HG03354 (cell line): ENCODE results near the gene NR1I3.

ENCODE experiments used
- ATAC-seq: cut with Tn5 transposase; IDR thresholded peaks from one replicate; pipeline ENCODE4 v1.9.1; 2021; ENCODE audit warnings: mild to moderate bottlenecking; ENCODE audit not compliant: unreplicated experiment, poor library complexity, severe bottlenecking

Gene NR1I3

DNA sequence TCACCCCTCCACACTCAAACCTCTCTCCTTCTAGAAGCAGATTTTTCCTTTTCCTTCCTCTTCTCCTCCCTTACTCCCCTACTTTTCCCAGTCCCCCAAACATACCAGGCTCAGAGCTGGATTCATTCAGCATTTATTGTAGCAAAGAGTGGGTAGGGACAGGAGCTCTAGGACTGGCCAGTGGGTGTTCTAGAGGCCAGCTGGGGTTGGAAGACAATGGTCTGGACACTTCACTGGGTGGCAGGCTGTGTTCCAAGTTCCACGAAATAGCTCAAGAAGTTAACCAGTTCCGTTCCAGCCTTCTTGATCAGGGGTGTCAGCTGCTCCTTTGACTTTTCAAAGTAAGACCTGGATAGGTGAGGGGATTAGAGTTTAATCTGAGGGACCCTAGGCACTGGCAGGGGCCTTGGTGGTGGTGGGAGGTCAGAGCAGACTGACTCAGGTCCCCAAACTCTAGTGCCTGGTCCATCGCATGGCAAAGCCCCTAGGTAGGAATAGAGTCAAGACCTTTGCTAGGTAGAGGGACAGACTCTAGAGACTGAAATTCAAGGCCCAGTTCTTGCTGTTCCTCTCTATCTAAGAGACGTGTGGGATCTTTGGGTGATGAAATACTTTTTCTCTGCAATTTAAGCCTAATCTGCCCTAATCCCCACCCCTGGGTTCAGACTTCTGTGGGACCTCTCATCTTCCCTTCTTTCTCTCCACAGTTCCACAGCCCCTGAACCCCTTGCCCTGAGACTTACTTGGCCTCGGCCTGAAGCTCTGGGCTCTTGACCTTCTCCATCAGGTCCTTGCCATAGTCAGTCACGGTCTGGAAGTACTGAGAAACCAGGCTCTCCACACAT is 15.6 kb downstream of the NR1I3 start:
- no peak for ATAC-seq

DNA sequence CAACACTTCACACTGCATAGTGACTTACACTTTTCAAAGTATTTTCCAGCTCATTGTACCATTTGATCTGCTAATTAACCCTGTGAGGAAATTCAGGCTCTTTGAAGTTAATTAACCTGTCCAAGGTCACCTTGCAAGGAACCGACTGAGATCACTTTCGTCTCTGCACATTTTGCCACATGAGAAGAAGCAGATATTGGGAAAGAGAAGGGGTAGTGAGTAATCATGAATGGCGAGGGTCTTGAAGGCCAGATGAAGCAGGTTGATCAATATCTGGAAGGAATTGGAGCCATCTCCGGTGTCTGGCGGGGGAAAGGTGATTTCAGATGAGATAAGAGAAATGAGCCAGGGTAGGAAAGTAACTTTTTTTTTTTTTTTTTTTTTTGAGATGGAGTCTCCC is 18.0 kb downstream of the NR1I3 start:
- no peak for ATAC-seq

DNA sequence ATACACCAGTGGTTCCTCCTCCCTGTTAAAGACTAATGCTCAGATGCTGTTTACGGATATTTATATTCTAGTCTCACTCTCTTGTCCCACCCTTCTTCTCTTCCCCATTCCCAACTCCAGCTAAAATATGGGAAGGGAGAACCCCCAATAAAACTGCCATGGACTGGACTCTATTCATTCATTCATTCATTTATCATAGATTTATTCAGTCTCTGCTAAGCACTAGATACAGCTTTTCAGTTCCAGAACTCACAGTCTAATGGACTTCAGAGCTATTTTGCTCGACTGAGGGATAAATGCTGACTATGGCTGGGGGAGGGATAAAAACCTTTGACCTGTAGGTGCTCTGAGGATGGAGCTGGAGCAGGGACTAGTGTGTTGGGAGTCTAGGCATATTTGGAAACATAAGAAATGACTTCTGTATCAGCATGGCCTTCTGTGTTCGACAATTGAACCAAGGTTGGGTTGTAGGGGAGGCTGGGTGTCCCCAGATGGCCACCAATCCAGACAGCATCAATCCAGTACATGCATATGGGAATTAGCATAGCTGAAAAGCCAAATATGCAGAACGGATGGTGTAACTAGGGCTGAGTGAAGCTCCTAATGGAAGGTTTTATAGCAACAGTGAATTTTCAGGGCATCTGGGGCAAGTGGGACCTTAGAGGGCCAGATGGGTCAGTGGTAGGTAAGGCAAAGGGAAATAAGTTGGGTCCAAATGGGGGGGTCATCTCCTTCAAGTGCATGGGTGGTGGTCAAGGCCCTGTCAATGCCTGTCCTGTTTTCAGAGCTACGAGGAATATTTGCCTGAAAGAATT is 18.7 kb downstream of the NR1I3 start:
- ATAC-seq: no peak

DNA sequence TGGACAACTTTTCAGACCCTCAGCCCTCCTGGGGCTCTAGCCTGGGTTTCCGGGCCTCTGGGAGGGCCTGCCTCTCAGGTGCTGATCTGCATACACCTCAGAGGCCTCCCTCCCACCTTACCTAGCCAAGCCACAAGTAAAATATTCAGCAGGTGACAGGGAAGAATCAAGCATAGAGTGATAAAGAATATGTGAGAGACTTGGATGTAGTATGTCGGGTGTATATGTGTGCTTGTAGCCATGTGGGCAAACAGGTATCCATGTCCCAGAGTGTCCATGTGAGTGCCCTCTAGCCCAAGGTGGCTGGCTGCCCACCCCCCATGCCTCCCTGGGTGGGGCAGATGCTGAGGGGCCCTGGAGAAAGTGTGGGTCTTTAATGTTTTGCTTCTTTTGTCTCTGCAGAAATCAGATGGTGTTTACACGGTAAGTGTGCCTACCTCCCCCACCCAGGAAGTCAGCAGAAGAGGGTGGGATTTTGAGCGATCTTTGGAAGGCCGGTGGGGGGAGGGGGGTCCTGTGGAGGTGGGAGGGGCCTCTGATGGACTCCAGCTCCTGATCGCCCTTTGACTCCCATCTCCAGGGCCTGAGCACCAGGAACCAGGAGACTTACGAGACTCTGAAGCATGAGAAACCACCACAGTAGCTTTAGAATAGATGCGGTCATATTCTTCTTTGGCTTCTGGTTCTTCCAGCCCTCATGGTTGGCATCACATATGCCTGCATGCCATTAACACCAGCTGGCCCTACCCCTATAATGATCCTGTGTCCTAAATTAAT is 19.5 kb downstream of the NR1I3 start:
- ATAC-seq: no peak

DNA sequence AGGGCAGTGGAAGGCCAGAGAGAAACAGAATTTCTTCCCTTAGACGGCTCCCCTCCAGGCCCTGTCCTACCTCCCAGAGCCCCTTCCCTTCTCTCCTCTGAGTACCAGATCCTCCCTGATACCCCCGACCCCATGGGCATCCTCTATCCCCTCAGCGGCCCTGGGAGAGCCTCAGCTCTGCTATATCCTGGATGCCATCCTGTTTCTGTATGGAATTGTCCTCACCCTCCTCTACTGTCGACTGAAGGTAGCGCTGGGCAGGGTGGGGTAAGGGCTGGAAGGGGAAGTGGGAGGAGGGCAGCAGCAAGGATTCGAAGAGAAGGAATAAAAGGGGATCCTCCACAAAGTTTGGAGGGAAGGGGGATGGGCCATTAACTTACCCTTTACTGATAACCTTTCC is 20.2 kb downstream of the NR1I3 start:
- ATAC-seq: no peak

DNA sequence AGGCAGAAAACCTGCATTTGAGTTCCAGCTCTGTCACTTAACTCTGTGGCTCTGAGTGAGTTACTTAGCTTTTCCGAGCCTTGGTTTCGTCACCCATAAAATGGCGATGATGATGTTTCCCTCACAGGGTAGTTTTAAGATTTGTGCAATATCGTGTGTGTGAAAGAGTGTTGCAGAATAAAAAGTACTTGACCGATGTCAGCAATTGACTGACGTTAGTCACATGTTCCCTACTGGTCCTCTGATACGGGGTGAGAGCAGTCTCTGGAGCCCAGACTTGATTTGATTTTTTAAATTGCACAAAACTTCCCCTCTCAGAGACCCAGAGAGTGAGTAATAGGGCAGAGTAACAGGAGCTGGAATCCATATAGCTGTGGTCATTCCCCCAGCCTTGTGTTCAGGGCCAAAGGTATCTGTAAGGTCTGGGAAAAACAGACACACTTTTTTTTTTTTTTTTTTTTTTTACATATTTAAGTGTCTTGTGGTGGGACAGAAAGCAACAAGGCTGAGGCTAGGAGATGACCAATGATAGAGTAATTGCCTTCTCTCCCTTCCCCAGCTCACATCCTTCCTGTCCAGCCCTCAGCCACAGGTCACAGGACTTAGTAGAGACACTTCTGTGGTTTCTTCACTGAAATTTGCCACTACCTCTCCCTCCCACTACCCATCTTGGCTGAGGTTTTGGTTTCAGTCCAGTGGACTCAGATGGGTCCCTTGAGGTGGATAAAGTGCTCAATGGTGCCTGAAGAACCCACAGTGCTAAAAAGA is 20.9 kb downstream of the NR1I3 start:
- peak; percentile 85 for ATAC-seq

DNA sequence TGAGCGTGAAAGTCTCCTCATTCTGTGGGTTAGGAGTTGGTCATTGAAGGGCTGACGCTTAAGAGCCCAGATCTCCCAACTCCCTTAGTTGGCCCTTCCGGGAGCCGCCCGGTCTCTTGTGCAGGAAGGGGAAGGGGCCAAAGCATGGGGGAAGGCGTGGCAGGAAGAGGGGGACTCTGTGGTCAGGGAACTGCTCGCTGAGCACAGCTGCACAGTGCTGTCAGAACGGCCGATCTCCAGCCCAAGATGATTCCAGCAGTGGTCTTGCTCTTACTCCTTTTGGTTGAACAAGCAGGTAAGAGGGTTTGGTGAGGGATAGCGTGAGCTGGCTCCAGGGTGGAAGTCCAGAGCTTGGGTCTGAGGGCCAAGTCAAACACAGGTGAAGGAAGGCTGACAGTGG is 22.9 kb downstream of the NR1I3 start, which contains the start of gene FCER1G:
Gene FCER1G, plus strand, starts transcription at position 220 of the 400 bp plus-strand sequence. Its CDS starts 27 bp downstream, at position 247.
- no peak for ATAC-seq

DNA sequence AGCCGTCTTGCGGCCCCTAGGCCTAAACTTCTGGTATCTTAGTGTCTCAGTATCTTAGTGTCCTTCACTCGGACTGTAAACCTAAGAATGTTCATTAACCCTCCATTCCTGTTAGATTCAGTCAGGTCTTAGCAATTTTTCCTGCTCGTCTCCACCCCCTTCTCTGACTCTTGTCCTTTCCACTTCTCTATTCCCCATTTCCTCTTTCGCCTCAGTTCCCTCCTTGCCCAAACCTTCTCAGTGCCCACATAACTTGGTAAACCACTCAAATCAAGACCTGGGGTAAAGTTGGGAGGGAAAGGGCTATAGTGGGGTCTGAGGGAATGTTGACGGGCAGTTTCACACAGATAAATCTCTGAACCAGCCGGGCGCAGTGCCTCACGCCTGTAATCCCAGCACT is 23.6 kb downstream of the NR1I3 start:
- no peak for ATAC-seq

DNA sequence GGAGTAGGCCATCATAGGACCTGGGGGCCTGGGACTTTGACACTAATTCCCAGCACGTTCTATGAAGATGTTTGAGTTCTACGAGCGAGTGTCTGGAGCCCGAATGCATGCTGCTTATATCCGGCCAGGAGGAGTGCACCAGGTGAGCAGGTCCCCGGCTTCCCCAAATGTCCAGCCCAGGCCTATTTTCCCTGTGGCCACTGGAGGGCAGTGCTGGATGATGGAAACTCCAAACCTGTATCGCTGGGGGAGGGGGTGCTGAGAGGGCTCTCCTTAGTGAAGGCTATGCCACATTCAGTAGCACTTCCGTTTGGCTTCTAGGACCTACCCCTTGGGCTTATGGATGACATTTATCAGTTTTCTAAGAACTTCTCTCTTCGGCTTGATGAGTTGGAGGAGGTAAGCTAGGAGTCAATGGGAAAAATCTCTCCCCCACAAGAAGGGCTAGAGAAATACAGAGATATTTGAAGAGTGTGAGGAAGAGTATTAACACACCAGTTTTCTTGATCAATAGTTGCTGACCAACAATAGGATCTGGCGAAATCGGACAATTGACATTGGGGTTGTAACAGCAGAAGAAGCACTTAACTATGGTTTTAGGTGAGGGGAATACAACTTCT is 28.1 kb downstream of the NR1I3 start:
- peak; percentile 79 for ATAC-seq

DNA sequence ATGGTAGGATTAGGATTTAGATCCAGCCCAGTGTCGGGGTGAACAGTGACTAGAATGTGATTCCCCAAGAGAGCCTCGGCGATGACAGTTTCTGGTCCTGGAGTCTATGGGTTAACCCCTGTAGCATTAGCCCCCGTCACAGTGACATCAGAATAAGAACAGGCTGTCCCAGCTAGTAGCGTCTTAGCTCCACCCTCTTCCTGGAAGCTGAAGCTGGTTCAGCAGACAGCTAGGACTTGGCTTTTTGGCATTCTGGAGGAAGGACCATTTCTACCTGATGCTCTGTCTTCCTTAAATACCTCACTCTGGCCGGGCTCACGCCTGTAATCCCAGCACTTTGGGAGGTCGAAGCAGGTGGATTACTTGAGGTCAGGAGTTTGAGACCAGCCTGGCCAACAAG is 30.8 kb downstream of the NR1I3 start:
- ATAC-seq: no peak

DNA sequence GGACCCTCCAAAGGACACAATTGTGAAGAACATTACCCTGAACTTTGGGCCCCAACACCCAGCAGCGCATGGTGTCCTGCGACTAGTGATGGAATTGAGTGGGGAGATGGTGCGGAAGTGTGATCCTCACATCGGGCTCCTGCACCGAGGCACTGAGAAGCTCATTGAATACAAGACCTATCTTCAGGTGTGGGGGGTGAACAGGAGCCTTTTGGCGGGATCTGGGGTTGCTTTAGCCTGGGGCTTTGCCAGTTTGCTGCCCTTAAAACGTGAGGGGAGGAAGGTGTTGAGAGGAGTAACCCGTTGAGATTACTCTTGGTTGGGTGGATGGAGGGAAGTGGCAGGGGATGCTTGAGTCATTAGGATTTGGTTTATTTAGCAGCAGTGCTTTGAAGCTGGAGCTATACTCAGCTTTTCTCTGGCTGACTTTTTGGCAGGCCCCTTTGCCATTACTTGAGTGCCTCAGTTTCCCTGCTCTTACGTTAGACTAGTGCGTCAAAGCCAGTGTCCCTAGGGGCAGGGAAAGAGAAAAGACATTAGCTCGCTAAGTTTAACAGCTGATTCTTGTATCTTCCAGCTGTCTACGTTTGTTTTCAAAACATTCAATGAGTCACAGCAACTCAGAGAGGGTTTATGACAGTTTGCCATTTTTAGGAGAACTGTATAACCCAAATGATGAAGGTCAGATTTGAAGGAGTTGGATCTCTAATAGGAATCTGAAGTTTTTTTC is 31.4 kb downstream of the NR1I3 start:
- no peak for ATAC-seq

DNA sequence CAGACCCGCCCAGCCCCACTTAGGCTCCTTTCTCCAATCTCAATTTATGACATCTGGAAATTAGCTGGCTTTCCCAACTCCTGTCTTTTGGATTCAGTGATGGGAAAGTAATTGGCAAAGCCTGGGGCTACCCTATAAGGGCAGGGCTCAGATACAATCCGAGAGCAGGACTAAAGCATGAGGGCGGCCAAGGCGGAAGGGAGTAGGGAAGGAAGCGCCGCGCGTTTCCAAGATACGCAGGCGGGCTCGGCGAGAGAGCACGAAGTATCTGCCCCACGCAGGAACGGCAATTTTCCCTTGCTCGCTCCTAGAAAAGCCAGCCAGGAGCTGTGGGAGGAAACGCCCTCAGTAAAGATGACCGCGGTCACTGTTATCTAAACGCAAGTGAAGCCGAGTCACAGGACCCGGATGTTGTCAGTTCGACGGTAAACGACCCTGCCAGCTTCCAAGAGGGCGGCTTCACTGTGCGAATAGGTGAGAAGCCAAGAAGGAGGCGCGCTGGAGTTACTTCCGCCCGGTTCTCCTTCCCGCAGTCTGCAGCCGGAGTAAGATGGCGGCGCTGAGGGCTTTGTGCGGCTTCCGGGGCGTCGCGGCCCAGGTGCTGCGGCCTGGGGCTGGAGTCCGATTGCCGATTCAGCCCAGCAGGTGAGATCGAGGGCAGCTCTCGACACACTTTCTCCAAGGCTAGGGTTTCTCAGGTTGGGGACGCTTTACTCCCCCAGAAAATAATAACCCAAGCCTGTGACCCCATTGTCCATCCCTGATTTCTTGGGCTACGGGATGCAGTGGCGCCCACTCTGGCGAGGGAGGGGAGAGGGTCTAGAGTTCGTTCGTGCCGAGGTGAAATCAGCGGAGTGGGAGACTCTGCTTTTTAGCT is 35.9 kb downstream of the NR1I3 start, which contains the start of gene NDUFS2:
Gene NDUFS2, plus strand, starts transcription at position 532 of the 877 bp plus-strand sequence. Its CDS starts 19 bp downstream, at position 551.
- ATAC-seq: peak; percentile 98

DNA sequence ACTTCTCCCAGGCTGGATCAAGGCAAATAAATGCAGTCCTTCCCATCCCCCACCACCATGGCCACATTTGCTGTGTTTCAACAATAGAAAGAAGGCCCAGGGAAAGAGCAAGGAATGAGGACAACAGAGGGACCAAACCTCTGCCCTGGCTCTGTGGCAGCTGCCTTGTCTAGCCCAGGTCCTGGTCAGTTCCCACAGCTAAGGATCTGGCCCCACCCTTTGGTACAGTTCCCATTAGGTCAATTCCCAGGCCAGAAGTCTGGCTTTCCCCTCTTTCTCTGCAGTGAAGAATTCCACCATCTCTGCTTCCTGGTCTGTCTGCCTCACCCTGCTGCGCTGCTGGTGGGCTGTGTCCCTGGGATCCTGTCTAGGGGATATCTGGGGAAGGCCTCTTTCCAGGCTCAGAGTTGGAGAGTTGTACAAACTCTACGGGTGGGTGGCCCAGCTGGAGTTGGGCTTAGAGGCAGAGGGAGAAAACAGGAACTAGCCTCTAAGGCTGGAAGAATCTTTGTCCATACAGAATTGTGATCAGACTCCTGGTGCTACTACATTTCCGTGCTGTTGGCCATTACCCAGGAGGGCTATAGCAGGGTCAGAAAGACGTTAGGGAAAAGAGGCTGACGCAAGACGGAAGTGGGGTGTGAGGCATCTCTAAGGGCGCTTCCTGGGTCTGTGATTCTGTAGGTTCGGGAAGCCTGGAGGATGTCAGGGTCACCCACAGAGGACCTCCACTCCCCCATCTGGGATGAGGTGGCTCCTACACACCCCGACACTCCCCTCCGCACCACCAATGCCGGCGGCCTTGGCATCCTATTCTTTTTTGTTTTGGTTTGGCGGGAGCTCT is 36.8 kb downstream of the NR1I3 start:
- no peak for ATAC-seq

DNA sequence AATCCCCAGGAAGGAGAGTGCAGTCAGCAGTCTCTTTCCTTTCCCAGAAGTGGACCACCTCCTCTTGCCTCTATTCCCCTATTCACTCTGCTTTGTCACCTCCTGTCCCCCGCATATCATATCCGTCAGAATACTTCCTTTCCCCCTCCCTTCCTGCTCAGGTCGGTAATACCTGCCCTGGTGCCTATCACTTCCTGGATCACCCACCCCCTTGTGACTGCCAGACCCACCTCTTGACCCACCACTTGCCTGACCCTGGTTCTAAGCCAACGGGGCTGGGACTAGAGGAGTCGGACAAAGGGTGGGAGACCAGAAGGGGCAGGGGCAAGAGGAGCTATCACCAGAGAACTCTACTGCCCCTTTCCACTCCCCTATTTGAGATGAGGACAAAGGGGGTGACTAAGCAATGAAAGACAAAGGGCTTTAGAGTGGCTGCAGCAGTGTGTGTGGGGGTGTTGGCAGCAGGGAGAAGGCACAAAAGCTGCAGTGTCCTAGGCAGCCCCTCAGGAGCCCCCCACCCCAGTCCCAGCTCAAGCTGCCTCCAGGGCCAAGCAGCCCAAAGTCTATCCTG is 37.5 kb downstream of the NR1I3 start:
- ATAC-seq: no peak

DNA sequence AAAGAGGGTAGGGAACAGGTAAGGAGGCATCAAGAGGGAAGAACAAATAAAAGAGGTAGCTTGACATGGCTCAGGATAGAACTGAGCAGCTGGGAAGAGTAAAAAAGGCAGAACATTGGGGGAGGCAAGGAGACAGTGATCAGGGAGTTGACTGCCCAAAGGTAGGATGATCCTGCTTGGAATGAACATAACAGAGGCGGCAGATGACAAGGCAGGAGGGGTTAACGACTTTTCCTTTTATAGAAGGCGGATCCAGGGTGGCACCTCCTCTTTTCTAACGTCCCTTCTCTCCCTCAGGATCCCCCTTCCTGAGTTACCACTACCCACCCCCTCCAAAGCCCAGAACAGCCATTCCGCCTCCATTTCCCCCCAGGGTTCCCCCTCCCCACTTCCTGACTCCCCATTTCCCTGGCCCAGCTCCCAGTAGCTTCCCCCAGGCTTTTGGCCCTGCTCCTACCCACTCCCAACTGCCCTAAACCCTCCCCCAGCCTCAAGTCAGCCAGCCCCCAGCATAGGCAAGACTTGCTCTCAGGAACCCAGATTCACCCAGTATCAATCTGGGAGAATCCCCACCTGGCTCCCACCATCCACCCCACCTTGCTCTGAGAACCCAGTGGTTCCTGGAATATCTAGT is 38.4 kb downstream of the NR1I3 start:
- ATAC-seq: no peak
